Adipocyte (in vitro differentiated cells): ENCODE measurements around the gene MED12L.

Experiments
- DNase-seq: peaks from one replicate; pipeline ENCODE4 v3.0.0-alpha.2; 2015; ENCODE audit warnings: low read depth
- H3K27me3 ChIP-seq: replicated peaks from 2 replicates; pipeline ENCODE4 v1.7.0; 2013; ENCODE audit warnings: mild to moderate bottlenecking, low read length, moderate library complexity; ENCODE audit not compliant: control insufficient read depth, insufficient read depth
- H3K36me3 ChIP-seq: 2 replicates; pipeline ENCODE4 v1.7.0; 2013; ENCODE audit warnings: low read length, mild to moderate bottlenecking, moderate library complexity; ENCODE audit not compliant: control insufficient read depth, insufficient read depth, severe bottlenecking
- H3K4me1 ChIP-seq: 2 replicates; pipeline ENCODE4 v1.7.0; 2013; ENCODE audit warnings: mild to moderate bottlenecking, low read length, moderate library complexity; ENCODE audit not compliant: control insufficient read depth, insufficient read depth
- H3K4me3 ChIP-seq: 2 replicates; pipeline ENCODE4 v1.7.0; 2013; ENCODE audit warnings: mild to moderate bottlenecking, low read length, moderate library complexity
- H3K9ac ChIP-seq: 2 replicates; pipeline ENCODE4 v1.7.0; 2013; ENCODE audit warnings: mild to moderate bottlenecking, low read length, moderate library complexity
- H3K9me3 ChIP-seq: 2 replicates; pipeline ENCODE4 v1.7.0; 2013; ENCODE audit warnings: mild to moderate bottlenecking, low read length, moderate library complexity; ENCODE audit not compliant: control insufficient read depth

The MED12L gene

DNA sequence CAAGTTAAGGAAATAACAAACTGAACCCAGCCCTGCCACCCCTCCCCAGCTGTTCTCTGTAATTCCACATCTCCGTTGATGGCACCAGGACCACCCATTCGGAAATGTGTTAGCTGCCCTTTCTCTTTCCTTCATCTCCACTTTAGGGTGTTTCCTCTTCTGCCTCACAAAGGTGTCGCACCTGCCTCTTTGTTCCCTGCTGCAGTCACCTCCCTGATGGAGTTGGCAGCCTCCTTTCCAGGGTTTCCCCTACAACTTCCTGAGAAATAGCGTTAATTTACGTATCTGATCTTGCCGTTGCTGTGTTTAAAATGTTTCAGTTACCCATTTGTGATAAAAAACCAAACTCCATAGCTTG is 60.2 kb downstream of the MED12L start:
- H3K27me3 ChIP-seq, result peaks cover 17% of the 10 kb centered on the region
- H3K4me3 ChIP-seq, result no peak overlapping the region
- H3K4me1 ChIP-seq, result peaks cover 13% of the 10 kb centered on the region
- H3K36me3 ChIP-seq, result no peaks in the 10 kb centered on the region
- no peaks in the 10 kb centered on the region for H3K9me3 ChIP-seq
- DNase-seq, result no peak
- H3K9ac ChIP-seq, result no peak overlapping the region

- peak overlapping the region; percentile 57 for H3K4me3 ChIP-seq
- DNase-seq, result peak; percentile 93
- H3K9me3 ChIP-seq, result no peaks in the 10 kb centered on the region
- peaks cover 13% of the 10 kb centered on the region for H3K4me1 ChIP-seq
- H3K9ac ChIP-seq, result no peak overlapping the region
- H3K27me3 ChIP-seq, result peaks cover 17% of the 10 kb centered on the region
- no peaks in the 10 kb centered on the region for H3K36me3 ChIP-seq
Observed at GRCh38 chr3:151146071-151146730, 60.7 kb downstream of the MED12L start.

GRCh38 chr3:151146731-151147091 is 61.2 kb downstream of the MED12L start:
- no peak for DNase-seq
- H3K9ac ChIP-seq, result no peak overlapping the region

DNA sequence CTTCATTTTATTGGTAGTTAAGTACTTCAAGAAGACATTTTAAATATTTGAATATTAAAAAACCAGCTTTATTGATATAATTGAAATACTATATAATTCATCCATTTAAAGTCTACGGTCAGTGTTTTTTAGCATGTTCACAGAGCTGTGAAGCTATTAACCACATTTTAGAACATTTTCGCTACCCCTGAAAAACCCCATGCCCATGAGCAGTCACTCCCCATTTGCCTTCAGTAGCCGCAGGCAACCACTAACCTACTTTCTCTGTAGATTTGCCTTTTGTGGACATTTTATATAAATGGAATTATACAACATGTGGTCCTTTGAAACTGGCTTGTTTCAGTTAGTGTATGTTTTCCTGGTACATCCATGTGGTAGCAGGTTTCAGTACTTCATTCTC is 61.8 kb downstream of the MED12L start:
- Histone ChIP-seq H3K27me3 (peaks cover 17% of the 10 kb centered on the region), H3K9ac (no peak overlapping the region), H3K36me3 (no peaks in the 10 kb centered on the region), H3K4me3 (no peak overlapping the region), H3K4me1 (peaks cover 17% of the 10 kb centered on the region), H3K9me3 (no peaks in the 10 kb centered on the region)
- DNase-seq, result no peak

More at GRCh38 chr3:151146731-151147091, 61.2 kb downstream of the MED12L start:
- Histone ChIP-seq H3K27me3 (peaks cover 17% of the 10 kb centered on the region), H3K4me1 (peaks cover 17% of the 10 kb centered on the region), H3K4me3 (peak overlapping the region; percentile 57), H3K9me3 (no peaks in the 10 kb centered on the region), H3K36me3 (no peaks in the 10 kb centered on the region)

GRCh38 chr3:151152455-151153079 is 67.1 kb downstream of the MED12L start:
- H3K27me3 ChIP-seq, result no peaks in the 10 kb centered on the region
- no peaks in the 10 kb centered on the region for H3K9me3 ChIP-seq
- DNase-seq, result no peak
- no peak overlapping the region for H3K9ac ChIP-seq
- peaks cover 17% of the 10 kb centered on the region for H3K4me1 ChIP-seq
- H3K36me3 ChIP-seq, result no peaks in the 10 kb centered on the region
- H3K4me3 ChIP-seq, result no peak overlapping the region

DNA sequence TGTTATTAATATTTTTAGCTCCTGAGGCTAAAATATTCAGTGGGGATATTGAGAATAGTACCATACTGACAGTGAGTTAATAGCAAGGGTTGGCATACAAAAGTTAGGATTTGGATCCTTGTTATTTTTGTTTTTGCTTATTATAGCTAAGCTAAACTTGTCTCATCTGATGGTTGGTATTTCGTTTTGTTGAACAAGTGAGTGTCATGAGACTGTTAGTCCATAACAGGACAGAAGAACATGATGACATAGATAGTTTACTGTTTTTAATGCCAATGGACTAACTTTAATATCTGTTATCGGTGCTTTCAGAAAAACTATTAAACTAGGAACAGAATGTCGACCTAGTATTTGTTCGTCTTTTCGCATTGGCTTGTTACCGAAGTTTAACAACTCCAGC is 69.1 kb downstream of the MED12L start:
- no peak overlapping the region for H3K9ac ChIP-seq
- no peaks in the 10 kb centered on the region for H3K9me3 ChIP-seq
- H3K4me3 ChIP-seq, result no peak overlapping the region
- peaks cover 17% of the 10 kb centered on the region for H3K4me1 ChIP-seq
- no peaks in the 10 kb centered on the region for H3K27me3 ChIP-seq
- DNase-seq, result no peak
- H3K36me3 ChIP-seq, result no peaks in the 10 kb centered on the region

DNA sequence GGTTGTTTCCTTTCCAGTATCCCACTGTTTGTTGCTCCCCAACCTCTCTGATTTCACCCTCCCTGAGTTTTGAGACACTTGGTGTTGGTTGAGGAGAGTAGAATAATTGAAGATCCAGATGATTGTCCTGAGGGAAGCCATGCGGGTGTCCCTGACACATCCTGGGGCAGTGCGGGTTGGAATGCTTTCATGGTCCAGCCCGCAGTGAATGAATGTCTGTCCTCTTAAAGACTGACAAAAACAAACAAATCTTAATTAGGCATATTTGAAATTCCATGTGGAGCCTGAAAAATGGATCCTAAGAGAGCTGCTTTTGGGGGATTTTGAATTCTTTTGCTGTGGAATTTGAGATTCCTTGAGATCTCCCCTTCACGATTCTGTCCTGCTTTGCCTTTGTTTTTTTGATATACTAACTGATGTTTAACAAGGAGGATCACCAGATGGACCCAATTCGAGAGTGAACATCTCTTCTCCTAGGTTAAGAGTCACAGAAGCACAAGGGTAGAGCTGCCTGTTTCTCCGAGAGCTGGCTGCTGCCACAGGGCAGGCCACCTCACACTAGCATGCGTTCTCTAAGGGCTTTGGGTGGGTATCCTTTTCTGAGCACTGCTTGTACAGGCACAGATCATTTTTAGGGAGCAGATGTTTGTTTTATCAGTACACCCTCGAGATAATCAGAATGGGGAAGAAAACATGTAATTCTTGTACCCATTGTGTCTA is 70.1 kb downstream of the MED12L start:
- Histone ChIP-seq H3K27me3 (no peaks in the 10 kb centered on the region), H3K4me3 (no peak overlapping the region), H3K36me3 (no peaks in the 10 kb centered on the region), H3K9ac (no peak overlapping the region), H3K4me1 (peaks cover 17% of the 10 kb centered on the region), H3K9me3 (no peaks in the 10 kb centered on the region)
- DNase-seq, result peak; percentile 7

- H3K4me1 ChIP-seq, result peaks cover 13% of the 10 kb centered on the region
- no peaks in the 10 kb centered on the region for H3K9me3 ChIP-seq
- no peaks in the 10 kb centered on the region for H3K27me3 ChIP-seq
- DNase-seq, result peak; percentile 70
- no peaks in the 10 kb centered on the region for H3K36me3 ChIP-seq
- H3K9ac ChIP-seq, result no peak overlapping the region
- no peak overlapping the region for H3K4me3 ChIP-seq
Observed at GRCh38 chr3:151156618-151157216, 71.3 kb downstream of the MED12L start.

DNA sequence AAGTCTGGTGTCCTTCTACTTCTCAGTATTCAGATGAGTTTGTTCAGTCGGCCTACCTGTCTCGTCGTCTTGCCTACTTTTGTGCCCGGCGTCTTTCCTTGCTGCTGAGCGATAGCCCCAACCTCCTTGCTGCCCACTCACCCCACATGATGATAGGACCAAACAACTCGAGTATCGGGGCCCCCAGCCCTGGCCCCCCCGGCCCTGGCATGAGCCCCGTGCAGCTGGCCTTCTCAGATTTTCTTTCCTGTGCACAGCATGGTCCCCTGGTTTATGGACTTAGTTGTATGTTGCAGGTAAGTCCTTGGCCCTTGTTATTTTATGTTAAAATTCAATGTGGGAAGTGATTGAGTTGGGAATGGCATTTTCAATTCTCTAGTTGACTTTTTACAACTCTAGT is 74.3 kb downstream of the MED12L start:
- Histone ChIP-seq H3K27me3 (no peaks in the 10 kb centered on the region), H3K9me3 (no peaks in the 10 kb centered on the region), H3K4me3 (no peak overlapping the region), H3K4me1 (peaks cover 13% of the 10 kb centered on the region), H3K9ac (no peak overlapping the region), H3K36me3 (no peaks in the 10 kb centered on the region)
- no peak for DNase-seq

DNA sequence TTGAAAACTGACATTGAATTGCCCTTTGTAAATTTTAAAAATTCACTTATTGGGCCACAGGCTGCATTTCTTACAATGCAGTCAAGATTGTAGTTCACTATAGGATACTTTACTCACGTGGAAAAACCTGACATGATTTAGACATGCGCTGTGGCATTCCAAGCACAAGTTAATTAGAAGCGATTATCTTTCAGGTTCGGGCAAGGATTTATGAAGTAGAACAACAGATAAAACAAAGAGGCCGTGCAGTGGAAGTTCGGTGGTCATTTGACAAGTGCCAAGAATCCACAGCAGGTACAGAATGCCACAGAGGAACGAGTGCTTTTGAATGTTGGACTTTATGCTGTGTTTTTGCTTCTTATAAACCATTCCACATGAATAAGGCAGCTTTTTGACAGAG is 79.8 kb downstream of the MED12L start:
- Histone ChIP-seq H3K4me1 (no peaks in the 10 kb centered on the region), H3K36me3 (no peaks in the 10 kb centered on the region), H3K9me3 (no peaks in the 10 kb centered on the region), H3K9ac (no peak overlapping the region), H3K4me3 (no peak overlapping the region), H3K27me3 (no peaks in the 10 kb centered on the region)
- no peak for DNase-seq

- Histone ChIP-seq H3K9me3 (no peaks in the 10 kb centered on the region), H3K4me1 (no peaks in the 10 kb centered on the region), H3K4me3 (no peak overlapping the region), H3K27me3 (no peaks in the 10 kb centered on the region), H3K36me3 (no peaks in the 10 kb centered on the region), H3K9ac (no peak overlapping the region)
- no peak for DNase-seq
Observed at GRCh38 chr3:151166161-151166560, 80.7 kb downstream of the MED12L start.
